ENCODE data around the gene SMIM45.

SMIM45 gene

DNA sequence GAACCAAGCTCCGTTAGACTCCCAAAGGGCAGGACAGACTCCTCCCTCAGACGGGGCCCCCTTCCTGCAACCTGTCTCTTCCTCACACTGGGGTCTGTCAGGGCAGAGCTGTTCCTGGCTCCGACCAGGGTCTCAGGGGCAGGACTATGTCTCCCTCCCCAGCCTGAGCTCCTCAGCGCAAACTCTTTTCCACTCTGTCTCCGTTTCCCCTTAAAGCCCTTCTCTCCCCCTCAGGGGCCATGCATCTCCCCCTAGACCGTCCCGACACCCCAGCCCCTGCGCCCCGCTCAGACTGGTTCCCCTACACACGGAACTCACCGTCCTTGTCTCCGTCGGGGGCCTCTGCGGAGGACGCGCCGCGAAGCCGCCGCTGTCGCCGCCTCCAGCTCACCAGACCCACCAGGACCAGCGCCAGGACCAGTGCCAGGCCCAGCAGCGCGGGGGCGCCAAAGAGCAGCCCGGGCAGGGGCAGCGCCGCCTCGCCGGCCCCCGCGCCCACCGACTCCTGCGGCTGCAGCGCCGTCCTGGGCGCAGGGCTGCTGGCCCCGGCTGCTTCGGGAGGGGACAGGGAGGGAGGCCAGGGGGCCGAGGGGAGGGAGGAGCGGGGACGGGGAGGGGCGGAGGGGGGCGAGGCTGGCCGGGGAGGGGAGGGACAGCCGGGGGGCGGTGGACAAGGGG lies 26.0 kb upstream of the SMIM45 start:
- peak; percentile 24 for TF ChIP-seq CTCF (IDR thresholded peaks at IDR 0.05; ENCODE audit: low read depth, low read length)
- H3K4me3 ChIP-seq (ENCODE audit: low read depth, low read length), result no peak overlapping the region

GRCh38 chr22:41927813-41928212 lies 24.1 kb upstream of the SMIM45 start:
- H3K4me3 ChIP-seq (ENCODE audit: low read depth, low read length), result no peak overlapping the region
- no peak for TF ChIP-seq CTCF (IDR thresholded peaks at IDR 0.05; ENCODE audit: low read depth, low read length)

DNA sequence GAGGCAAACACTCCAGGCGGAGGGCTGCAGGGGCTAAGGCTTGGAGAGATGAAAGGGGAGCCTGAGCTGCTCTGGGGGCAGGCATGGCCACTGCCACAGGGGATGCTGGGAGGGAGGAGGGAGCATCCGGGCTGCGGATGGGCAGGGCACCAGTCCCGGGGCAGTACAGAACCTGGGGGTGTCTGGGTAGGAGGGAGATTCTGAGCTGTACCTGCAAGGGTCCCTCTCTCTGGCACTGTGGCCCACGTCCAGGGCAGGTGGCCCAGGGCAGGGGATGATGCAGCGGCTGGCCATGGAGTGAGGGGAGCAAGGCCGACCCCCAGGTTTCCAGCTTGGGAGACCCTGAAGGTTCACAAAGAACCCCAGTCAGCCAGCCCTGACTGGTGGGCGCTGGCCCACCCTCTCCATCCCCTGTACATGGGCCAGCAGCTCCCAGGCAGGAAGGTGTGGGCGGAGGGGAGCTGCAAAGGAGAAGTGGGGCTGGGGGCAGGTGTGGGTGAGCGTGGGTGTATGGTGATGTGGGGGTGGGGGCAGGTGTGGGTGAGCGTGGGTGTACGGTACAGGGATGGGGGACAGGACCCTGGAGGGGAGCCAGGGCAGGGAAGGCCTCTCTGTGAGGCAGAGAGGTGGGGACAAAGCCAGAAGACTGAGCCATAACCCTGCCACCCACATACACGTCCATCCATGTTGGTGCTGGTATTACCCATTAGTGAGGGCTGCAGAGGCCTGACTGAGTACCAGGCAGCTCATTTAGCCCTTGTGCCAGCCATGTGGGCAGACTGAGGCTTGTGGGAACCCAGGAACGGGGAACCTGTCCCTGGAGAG lies 23.1 kb upstream of the SMIM45 start:
- TF ChIP-seq CTCF (IDR thresholded peaks at IDR 0.05; ENCODE audit: low read depth, low read length), result no peak
- no peak overlapping the region for H3K4me3 ChIP-seq (ENCODE audit: low read depth, low read length)

DNA sequence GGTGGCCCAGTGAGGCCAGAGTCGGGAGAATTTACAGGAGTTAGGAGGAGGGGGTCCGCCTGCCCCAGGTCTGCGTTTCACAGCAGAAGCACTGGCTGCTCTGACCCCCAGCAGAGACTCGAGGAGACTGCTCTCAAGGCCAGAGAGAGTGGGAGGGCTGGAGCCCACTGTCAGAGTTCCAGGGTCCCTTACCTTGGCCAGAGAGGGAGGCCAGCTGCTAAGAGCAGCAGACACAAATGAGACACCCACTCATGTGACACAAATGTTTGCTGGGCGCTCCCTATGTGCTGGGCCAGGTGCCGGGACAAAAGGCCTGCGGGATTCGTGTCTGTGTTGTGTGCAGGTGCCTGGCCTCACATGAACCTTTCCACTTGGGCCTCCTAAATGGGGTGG lies 22.5 kb upstream of the SMIM45 start:
- no peak overlapping the region for H3K4me3 ChIP-seq (ENCODE audit: low read depth, low read length)
- TF ChIP-seq CTCF (IDR thresholded peaks at IDR 0.05; ENCODE audit: low read depth, low read length), result no peak

- no peak overlapping the region for H3K4me3 ChIP-seq (ENCODE audit: low read depth, low read length)
- no peak for TF ChIP-seq CTCF (IDR thresholded peaks at IDR 0.05; ENCODE audit: low read depth, low read length)
Measured at GRCh38 chr22:41931701-41932269, 20.2 kb upstream of the SMIM45 start.

GRCh38 chr22:41932353-41932752 lies 19.6 kb upstream of the SMIM45 start:
- no peak for TF ChIP-seq CTCF (IDR thresholded peaks at IDR 0.05; ENCODE audit: low read depth, low read length)
- no peak overlapping the region for H3K4me3 ChIP-seq (ENCODE audit: low read depth, low read length)

All from WI38 (cell line).